ENCODE data around the gene OR4C45. TPM values are rescaled to one million over a fixed set of nuclear protein-coding genes. Genes with fewer than 3 reads are reported as not detected.

Gene OR4C45
- total and polyA plus RNA-seq, 9 of the 15 experiments (the other 6 are each of a cell fraction or from before 2014, with no cell fraction given) = not detected

- ATAC-seq = no peak
- intact Hi-C loops (cut with micrococcal nuclease) = no loop called here
These were observed 39.0 kb downstream of the OR4C45 start for GRCh38 chr11:50071584-50072225.

More at GRCh38 chr11:50071584-50072225, 39.0 kb downstream of the OR4C45 start:
- Histone ChIP-seq H3K4me1 (replicated peaks in 1 of 2; ENCODE audit: control insufficient read depth in 2 of 2, insufficient read depth in 2 of 2, low read length in 2 of 2) (no peaks in the 10 kb centered on the region), H3K27me3 (ENCODE audit: control insufficient read depth in 2 of 2, insufficient read depth in 2 of 2, low read length in 2 of 2) (no peaks in the 10 kb centered on the region), H3K9me3 (replicated peaks; ENCODE audit: control insufficient read depth, insufficient read depth, low read depth, low read length) (no peaks in the 10 kb centered on the region; the same call in 1 of the 2 replicates), H3K27ac (ENCODE audit: extremely low read depth, low read depth, low read length) (no peak overlapping the region), H3K4me3 (no peak overlapping the region), H2AFZ (ENCODE audit: low read depth, low read length) (no peak overlapping the region), H3K79me2 (ENCODE audit: control insufficient read depth, insufficient read depth, low read length) (no peaks in the 10 kb centered on the region), H3K36me3 (ENCODE audit: control insufficient read depth, insufficient read depth, low read length) (no peaks in the 10 kb centered on the region), H3K4me2 (ENCODE audit: insufficient read depth, low read length) (no peak overlapping the region), H4K20me1 (replicated peaks; ENCODE audit: control insufficient read depth, insufficient read depth, low read length) (no peaks in the 10 kb centered on the region), H3K9me1 (ENCODE audit: control insufficient read depth, insufficient read depth, low read length) (no peaks in the 10 kb centered on the region), H3K9ac (ENCODE audit: insufficient read depth in 1 of 2, low read depth in 2 of 2, low read length in 2 of 2) (no peak overlapping the region)
- CTCF ChIA-PET (ENCODE audit: low intra/inter-chr PET ratio) = no interaction called here
- TF ChIP-seq CREBBP (IDR thresholded peaks at IDR 0.05; ENCODE audit: low read depth, low read length) (no peak), DPF2 (IDR thresholded peaks at IDR 0.05) (no peak), CREB3 (tag; conservative IDR thresholded peaks at IDR 0.05; ENCODE audit: low read depth) (no peak), TBP (optimal IDR thresholded peaks at IDR 0.05; ENCODE audit: low read depth, low read length) (no peak)
- no TSS peak for BruUV-seq (replicated peaks)
- DNase-seq (ENCODE audit: extremely low read depth in 1 of 4, low spot score in 3 of 4) (no peak), FAIRE-seq (no peak)
- WGBS (ENCODE audit: insufficient coverage, low coverage, missing lambda C conversion rate) = 3% methylated on average over 5 of the region's 9 CpGs
- POLR2A ChIA-PET = interaction anchor here (1.0 kb wide), 1 partner anchor 18 kb away, joined by 3 read pairs; no protein-coding TSS in a partner anchor
- in situ Hi-C loops (cut with MboI) = no loop called here

Measured in K562 (cell line).